ENCODE measurements around the gene MYO1D. TPM values are rescaled to one million over a fixed set of nuclear protein-coding genes. Genes with fewer than 3 reads are reported as not detected.

The MYO1D gene
- total RNA-seq, 4 donors from 2014 or later = 70.5 to 92.3 (median 72.7) TPM

- H3K27me3 ChIP-seq = no peaks in the 10 kb centered on the region
- H3K36me3 ChIP-seq = no peaks in the 10 kb centered on the region
- WGBS = 83% methylated on average over 3 of the region's 3 CpGs
- no peaks in the 10 kb centered on the region for H3K9me3 ChIP-seq
- TF ChIP-seq POLR2A (IDR thresholded peaks at IDR 0.05) = no peak
- no peak for DNase-seq (ENCODE audit: low spot score in 2 of 2)
- H3K27ac ChIP-seq = no peak overlapping the region
- no peak overlapping the region for H3K4me3 ChIP-seq
- H3K4me1 ChIP-seq = peaks cover 12% of the 10 kb centered on the region
Measured at GRCh38 chr17:32815460-32815859, 61.5 kb downstream of the MYO1D start.

DNA sequence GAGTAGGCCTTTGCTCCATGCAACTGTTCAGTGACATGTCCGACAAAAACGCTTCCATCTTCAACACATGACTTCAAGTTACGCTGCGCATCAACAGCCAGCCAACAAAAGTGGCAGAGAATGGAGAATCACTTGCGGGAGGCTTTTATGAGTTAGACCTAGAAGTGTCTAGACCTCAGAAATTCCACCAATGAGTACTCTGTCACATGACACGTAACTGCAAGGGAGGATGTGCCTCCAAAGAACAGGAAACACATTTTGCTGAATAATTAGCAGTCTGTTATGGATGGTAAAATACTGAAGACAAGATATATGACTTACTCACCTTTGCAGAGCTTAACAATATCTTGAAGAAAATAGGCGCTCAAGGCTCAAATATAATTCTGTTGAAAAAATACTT lies 62.1 kb downstream of the MYO1D start:
- no peak for DNase-seq (ENCODE audit: low spot score in 2 of 2)
- no peak overlapping the region for H3K27ac ChIP-seq
- H3K4me3 ChIP-seq = no peak overlapping the region
- no peaks in the 10 kb centered on the region for H3K9me3 ChIP-seq
- no peak for TF ChIP-seq POLR2A (IDR thresholded peaks at IDR 0.05)
- no peak for TF ChIP-seq EP300 (IDR thresholded peaks at IDR 0.05)
- TF ChIP-seq POLR2AphosphoS5 (IDR thresholded peaks at IDR 0.05) = no peak
- TF ChIP-seq, protein P1, sequence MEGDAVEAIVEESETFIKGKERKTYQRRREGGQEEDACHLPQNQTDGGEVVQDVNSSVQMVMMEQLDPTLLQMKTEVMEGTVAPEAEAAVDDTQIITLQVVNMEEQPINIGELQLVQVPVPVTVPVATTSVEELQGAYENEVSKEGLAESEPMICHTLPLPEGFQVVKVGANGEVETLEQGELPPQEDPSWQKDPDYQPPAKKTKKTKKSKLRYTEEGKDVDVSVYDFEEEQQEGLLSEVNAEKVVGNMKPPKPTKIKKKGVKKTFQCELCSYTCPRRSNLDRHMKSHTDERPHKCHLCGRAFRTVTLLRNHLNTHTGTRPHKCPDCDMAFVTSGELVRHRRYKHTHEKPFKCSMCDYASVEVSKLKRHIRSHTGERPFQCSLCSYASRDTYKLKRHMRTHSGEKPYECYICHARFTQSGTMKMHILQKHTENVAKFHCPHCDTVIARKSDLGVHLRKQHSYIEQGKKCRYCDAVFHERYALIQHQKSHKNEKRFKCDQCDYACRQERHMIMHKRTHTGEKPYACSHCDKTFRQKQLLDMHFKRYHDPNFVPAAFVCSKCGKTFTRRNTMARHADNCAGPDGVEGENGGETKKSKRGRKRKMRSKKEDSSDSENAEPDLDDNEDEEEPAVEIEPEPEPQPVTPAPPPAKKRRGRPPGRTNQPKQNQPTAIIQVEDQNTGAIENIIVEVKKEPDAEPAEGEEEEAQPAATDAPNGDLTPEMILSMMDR (IDR thresholded peaks at IDR 0.05) = no peak
- 92% methylated on average over 7 of the region's 7 CpGs for WGBS
- no peaks in the 10 kb centered on the region for H3K27me3 ChIP-seq
- H3K4me1 ChIP-seq = peaks cover 12% of the 10 kb centered on the region
- H3K36me3 ChIP-seq = no peaks in the 10 kb centered on the region

DNA sequence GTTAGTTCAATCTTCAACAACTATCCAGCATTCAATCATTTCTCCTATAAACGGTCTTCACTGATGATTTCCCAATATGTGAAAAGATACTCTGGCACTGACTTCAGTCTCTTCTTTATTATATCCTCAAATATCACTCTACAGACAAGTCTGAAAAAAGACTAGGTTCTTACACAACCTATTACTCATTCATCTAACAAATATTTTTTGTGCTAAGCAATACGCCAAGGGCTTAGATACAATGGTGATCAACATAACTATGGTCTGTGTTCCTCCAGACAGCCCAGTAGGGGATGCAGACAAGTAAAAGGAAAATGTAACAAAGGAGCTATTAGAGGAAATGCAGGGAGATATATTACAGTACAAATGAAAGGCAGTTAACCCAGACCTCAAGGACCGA lies 63.9 kb downstream of the MYO1D start:
- no peaks in the 10 kb centered on the region for H3K36me3 ChIP-seq
- 77% methylated on average over 3 of the region's 3 CpGs for WGBS
- TF ChIP-seq EP300 (IDR thresholded peaks at IDR 0.05) (no peak), POLR2A (IDR thresholded peaks at IDR 0.05) (no peak), POLR2AphosphoS5 (IDR thresholded peaks at IDR 0.05) (no peak)
- TF ChIP-seq, protein P1 (IDR thresholded peaks at IDR 0.05) = no peak
- no peak overlapping the region for H3K27ac ChIP-seq
- DNase-seq (ENCODE audit: low spot score in 2 of 2) = no peak
- H3K4me1 ChIP-seq = no peaks in the 10 kb centered on the region
- no peaks in the 10 kb centered on the region for H3K9me3 ChIP-seq
- no peaks in the 10 kb centered on the region for H3K27me3 ChIP-seq
- H3K4me3 ChIP-seq = no peak overlapping the region

DNA sequence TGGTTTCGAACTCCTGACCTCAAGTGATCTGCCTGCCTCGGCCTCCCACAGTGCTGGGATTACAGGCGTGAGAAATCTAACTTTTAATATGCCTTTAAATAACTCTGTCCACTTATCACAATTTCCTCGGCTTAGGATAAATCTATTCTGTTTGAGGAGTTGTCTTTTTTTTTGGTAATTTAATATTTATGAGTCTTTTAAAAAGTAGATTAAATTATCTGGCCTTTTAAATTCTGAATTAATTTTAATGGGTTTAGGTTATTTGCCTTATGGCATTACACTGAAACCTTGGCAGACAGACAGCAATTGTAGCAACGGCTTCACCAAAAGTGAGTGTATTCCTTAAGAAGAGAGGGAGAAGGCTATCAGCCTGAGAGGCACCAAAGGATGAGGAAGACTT lies 66.2 kb downstream of the MYO1D start:
- Histone ChIP-seq H3K4me1 (peaks cover 3% of the 10 kb centered on the region), H3K4me3 (no peak overlapping the region), H3K9me3 (no peaks in the 10 kb centered on the region), H3K36me3 (no peaks in the 10 kb centered on the region), H3K27me3 (no peaks in the 10 kb centered on the region), H3K27ac (no peak overlapping the region)
- TF ChIP-seq, protein P1 (IDR thresholded peaks at IDR 0.05) = no peak
- TF ChIP-seq EP300 (IDR thresholded peaks at IDR 0.05) (no peak), POLR2A (IDR thresholded peaks at IDR 0.05) (no peak), POLR2AphosphoS5 (IDR thresholded peaks at IDR 0.05) (no peak)
- 90% methylated on average over 5 of the region's 5 CpGs for WGBS
- DNase-seq (ENCODE audit: low spot score in 2 of 2) = no peak

GRCh38 chr17:32807577-32807976 lies 69.3 kb downstream of the MYO1D start:
- WGBS = 84% methylated on average over 3 of the region's 3 CpGs
- H3K9me3 ChIP-seq = no peaks in the 10 kb centered on the region
- no peak overlapping the region for H3K4me3 ChIP-seq
- no peaks in the 10 kb centered on the region for H3K27me3 ChIP-seq
- peaks cover 19% of the 10 kb centered on the region for H3K4me1 ChIP-seq
- no peaks in the 10 kb centered on the region for H3K36me3 ChIP-seq
- no peak for DNase-seq (ENCODE audit: low spot score in 2 of 2)
- H3K27ac ChIP-seq = no peak overlapping the region
- TF ChIP-seq, protein P1 (IDR thresholded peaks at IDR 0.05) = no peak
- TF ChIP-seq EP300 (IDR thresholded peaks at IDR 0.05) (no peak), POLR2A (IDR thresholded peaks at IDR 0.05) (no peak), POLR2AphosphoS5 (IDR thresholded peaks at IDR 0.05) (no peak)

DNA sequence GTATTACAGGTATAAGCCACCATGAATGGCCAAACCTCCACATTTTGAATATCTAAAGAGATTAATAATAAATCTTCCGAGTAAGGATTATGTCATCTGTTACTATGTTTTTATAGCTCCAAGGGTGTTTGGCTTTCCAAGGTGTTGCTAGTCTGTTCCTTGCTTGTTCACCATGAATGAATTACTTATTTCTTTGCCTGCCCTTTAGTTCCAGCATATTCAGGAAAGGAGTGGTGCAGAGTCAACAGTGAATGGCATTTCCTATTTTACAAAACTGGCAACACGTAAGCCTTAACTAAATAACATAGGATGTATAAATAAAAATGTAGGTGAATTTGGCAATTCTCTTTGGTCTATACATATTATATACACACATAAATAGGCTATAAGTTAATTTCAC lies 70.3 kb downstream of the MYO1D start:
- peaks cover 19% of the 10 kb centered on the region for H3K4me1 ChIP-seq
- H3K27me3 ChIP-seq = no peaks in the 10 kb centered on the region
- no peak for DNase-seq (ENCODE audit: low spot score in 2 of 2)
- no peak overlapping the region for H3K27ac ChIP-seq
- H3K9me3 ChIP-seq = no peaks in the 10 kb centered on the region
- H3K4me3 ChIP-seq = no peak overlapping the region
- WGBS = 62% methylated on average over 2 of the region's 2 CpGs
- TF ChIP-seq POLR2A (IDR thresholded peaks at IDR 0.05) (no peak), POLR2AphosphoS5 (IDR thresholded peaks at IDR 0.05) (no peak), EP300 (IDR thresholded peaks at IDR 0.05) (no peak)
- TF ChIP-seq, protein P1 (IDR thresholded peaks at IDR 0.05) = no peak
- no peaks in the 10 kb centered on the region for H3K36me3 ChIP-seq

All from suprapubic skin (tissue), 4 donors.